GDM1 (cell line): ENCODE results near the gene FTO.
A peak's percentile ranks its signal among the peaks of the same experiment; 100 is the strongest.

ENCODE experiments used
- DNase-seq: peaks from one replicate; lab custom pipeline; 2025; lab: John Stamatoyannopoulos, UW

The FTO gene

DNA sequence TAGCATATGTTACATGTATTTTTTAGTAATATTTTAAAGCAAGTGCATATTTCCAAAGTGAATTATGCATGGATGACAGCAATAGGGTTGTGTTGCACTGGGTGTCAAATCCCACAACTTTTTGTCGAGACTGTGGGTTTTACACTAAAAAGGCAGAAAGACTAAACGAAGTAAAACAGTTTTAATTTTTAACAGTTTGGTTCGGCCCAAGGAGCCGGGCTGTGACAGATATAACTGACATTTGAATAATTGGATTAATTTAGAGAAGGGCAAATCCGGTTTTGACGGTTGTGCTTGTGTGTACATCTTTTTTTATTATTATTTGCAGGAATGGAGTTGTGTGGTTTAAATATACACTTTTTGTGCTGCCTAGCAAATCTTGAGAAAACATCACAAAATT, 263.6 kb downstream of the FTO start:
- no peak for DNase-seq

GRCh38 chr16:53968454-53968853, 264.5 kb downstream of the FTO start:
- no peak for DNase-seq

DNA sequence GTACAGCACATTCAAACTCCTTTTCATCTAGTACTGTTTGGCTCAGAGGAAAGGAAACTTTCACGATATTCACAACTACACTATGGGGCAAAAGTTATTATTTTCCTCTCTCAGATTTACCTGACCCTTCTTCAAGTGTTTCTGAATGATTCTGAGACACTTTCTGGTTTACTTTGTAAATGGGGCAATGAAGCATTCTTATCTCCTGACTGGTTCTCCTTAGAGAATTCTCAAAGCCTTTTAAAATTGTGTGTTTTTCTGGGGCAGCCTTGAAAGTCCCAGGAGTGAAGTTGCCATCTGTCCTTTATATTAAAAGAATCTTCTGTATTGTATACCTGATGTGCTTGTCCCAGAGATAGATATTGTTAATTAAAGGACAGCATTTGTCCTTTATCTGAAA, 264.9 kb downstream of the FTO start:
- DNase-seq, result no peak

- DNase-seq, result no peak
Measured at GRCh38 chr16:53971616-53972015, 267.7 kb downstream of the FTO start.

- no peak for DNase-seq
Measured at GRCh38 chr16:53973021-53973420, 269.1 kb downstream of the FTO start.

- no peak for DNase-seq
Measured at GRCh38 chr16:53974484-53975080, 270.6 kb downstream of the FTO start.

DNA sequence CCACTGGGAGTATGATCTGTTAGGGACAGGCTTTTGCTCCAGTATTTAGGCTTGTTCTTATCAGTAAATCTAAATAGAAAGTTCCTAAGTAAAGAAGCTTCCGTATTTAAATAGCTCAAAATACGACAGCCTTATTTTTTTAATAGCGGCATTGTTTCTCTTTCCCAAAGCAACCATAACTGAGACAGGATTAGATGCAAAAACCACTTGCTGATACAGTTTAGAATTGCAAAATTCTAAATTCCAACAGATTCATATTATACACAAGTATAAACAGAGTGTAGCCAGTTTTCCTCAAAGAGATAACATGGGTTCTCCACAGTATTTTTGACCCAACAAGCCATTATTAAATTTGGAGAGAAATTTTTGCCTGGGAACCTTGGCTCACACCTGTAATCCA, 276.7 kb downstream of the FTO start:
- DNase-seq, result no peak

DNA sequence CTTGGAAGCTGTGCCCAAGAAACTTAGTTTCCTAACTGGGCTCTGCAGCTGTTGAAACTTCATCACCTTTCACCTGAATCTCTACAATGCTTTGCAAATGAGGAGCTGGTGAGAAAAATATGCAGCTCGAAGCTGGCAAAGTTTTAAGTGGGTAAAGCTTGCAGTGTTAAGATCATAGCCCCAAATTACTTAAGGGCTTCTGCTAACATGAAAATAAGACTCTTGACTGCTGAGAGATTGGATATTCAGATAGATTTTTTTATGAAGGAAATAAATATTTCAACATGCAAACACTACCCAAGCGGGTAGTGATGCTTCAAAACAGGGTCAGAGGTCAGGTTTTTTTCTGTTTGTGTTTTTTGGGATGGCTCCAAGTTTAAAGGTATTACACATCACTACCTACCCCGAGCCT, 278.7 kb downstream of the FTO start:
- no peak for DNase-seq

DNA sequence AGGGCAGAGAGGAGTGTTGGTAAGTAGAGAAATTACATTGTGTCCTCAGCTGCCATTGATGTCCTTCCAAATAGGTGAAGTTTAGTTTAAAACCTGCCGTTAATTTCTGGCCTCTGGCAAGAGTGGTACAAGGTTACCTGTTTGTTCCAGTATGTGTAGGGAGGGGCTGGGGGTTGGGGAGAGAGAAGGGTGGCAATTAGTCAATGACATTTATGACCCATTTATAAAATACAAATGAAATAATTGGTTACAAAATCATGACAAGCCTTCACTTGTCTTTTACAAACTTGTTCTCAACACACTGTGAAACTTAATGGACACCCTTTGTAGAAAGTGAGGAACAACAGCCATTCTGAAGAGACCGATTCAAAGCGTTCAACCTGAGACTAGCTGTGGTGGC, 281.0 kb downstream of the FTO start:
- DNase-seq, result no peak

- no peak for DNase-seq
Measured at GRCh38 chr16:53985861-53986260, 281.9 kb downstream of the FTO start.

GRCh38 chr16:53986793-53987192, 282.8 kb downstream of the FTO start:
- DNase-seq, result no peak

- DNase-seq, result no peak
Measured at GRCh38 chr16:53988136-53988535, 284.2 kb downstream of the FTO start.

- no peak for DNase-seq
Measured at GRCh38 chr16:53989597-53989996, 285.6 kb downstream of the FTO start.

DNA sequence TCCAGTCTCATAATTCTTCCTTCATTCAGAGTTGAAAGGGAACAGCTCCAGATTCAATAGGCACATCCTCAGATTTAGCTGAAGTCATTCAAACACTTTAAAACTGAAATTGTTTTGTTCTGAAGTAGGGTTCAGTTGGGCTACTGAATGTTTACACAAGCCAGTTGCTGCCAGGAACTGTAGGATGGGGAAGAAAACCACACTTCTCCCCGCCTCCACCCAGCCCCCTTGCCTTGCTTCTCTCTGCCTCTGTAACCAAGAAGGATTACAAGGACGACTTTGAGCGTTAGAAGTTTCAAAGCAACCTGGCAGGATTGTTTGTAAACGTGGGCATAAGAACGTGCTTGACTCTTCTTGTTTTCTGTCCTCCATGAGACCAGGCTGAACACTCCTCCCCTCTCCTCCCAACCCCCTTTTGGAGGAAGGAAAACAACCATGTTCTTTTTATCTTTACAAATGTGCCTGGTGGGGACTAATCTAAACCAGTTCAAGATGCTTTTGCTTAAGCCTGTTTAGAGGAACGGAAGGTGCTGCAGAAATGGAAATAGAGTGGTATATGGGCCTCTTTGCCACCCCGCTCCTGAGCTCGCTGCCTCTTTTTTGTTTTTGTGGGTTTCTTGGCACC, 287.9 kb downstream of the FTO start:
- peak; percentile 48 for DNase-seq

GRCh38 chr16:53995378-53995777, 291.4 kb downstream of the FTO start:
- no peak for DNase-seq

GRCh38 chr16:53996961-53997360, 293.0 kb downstream of the FTO start:
- DNase-seq, result no peak

DNA sequence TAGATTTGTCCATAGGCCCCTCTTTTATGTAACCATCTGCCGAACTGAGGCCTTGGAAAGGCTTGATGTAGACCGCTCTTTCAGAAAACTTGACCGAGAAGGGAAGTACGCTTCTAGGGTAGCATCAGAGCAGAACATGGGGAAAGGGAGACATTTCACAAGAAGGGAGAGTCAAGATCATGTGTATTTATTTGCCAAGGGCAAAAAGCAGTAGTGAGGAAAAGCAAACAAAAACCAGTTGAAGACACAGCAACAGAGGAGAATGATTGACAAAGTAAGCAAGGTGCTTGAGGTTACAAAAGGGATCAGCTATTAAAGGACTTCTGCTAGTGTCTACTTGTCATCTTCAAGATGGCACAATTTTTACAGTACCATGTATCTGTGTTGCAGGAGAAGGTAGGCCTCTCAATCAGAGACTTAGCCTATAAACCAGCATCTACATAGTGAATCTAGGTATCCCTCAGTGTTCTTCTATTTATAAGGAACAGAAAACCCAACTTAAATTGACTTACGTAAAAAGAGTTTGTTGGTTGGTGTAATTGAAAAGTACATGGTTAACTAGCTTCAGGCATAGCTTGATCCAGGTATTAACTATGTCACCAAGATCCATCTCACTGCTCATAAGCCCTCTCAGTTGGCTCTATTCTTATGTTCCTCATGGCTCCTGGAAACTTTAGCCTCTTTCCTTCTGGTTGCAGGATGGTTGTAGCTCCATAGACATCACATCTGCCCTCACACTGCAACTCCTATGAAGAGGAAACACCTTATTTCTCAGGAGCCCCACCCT, 294.3 kb downstream of the FTO start:
- DNase-seq, result no peak

DNA sequence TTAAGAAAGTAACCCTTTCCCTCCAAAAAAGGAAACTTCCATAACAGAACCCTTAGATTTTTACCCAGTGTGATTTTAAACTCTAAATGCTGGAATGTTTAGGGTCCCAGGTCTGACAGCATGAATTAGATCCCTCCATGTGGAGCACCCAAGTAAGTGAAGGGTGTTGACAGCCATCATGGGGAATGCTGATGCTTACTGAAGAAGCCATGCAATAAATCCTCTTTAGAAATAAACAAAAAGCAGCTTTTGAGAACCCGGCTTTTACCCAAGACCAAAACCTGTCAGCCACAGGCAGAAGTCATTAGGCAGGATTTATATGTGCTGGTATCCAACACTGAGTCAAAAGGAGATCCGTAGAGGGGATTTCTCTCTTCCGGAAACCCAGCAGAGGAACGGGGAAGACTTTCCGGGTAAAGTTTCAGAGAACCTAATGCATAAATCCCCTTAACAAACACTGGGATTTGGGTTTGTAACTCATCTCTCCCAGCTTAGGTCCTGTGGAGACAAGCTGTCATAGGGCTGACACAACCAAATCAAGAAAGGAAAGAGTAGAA, 295.1 kb downstream of the FTO start:
- no peak for DNase-seq

DNA sequence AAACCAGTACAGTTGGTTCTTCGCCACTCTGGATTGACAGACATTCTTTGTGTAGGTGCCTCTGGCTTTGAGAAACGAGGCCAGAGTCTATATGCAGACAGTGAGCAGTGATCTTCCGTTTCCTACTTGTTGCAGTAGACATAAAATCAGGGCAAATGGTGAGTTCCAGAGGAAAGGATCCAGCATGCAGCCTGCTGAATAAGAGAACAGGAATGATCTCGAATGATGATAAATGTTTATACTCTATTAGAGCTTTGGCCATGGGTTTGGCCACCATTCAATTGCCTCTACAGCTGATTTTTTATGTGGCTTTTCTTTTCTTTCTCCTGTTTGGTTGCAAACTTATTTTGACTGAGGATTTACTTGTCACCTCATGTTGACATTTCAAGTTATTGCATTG, 295.9 kb downstream of the FTO start:
- no peak for DNase-seq

DNA sequence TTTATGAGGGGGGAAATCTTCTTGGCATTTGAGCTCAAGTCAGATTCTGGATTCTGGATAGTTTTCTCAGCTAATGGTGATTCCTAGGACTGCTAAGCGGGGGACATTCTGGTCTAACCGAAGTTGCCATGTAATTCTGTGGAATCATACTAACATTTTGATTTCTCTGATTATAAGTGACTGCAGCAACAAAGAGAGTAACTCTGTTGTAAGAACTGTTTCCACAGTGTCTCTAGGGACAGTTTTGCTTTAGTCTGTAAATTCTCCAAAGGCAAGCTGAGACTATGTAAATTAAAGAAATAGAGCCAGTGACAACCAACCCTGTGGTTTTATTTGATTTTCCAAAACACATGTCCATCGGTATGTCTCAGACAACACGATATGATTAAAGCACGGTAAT, 296.4 kb downstream of the FTO start:
- no peak for DNase-seq

GRCh38 chr16:54006693-54007092, 302.7 kb downstream of the FTO start:
- no peak for DNase-seq

GRCh38 chr16:54007504-54007903, 303.5 kb downstream of the FTO start:
- DNase-seq, result no peak
